ENCODE results near the gene ZNF397.

The ZNF397 gene

DNA sequence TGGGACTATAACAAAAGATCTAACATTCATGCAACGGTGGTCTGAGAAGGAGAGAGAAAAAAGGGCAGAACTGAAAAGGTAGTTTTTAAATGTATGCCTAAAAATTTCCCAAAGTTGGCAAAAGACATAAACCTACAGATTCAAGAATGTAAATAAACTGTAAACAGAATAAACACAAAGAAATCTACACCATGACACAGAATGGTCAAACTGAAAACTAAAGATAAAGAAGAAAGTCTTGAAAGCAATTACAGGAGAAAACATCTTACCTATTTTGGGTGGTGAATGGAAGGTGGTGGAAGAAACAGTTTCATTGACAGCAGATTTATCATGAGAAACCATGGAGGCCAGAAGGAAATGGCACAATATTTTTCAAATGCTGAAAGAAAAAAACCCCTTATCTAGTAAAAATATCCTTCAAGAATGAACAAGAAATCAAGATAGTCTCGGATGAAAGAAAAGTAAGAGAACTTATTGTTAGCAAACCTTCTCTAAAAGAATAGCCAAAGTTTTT lies 35.6 kb upstream of the ZNF397 start:
- TF ChIP-seq, protein P1, sequence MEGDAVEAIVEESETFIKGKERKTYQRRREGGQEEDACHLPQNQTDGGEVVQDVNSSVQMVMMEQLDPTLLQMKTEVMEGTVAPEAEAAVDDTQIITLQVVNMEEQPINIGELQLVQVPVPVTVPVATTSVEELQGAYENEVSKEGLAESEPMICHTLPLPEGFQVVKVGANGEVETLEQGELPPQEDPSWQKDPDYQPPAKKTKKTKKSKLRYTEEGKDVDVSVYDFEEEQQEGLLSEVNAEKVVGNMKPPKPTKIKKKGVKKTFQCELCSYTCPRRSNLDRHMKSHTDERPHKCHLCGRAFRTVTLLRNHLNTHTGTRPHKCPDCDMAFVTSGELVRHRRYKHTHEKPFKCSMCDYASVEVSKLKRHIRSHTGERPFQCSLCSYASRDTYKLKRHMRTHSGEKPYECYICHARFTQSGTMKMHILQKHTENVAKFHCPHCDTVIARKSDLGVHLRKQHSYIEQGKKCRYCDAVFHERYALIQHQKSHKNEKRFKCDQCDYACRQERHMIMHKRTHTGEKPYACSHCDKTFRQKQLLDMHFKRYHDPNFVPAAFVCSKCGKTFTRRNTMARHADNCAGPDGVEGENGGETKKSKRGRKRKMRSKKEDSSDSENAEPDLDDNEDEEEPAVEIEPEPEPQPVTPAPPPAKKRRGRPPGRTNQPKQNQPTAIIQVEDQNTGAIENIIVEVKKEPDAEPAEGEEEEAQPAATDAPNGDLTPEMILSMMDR (IDR thresholded peaks at IDR 0.05), result no peak

DNA sequence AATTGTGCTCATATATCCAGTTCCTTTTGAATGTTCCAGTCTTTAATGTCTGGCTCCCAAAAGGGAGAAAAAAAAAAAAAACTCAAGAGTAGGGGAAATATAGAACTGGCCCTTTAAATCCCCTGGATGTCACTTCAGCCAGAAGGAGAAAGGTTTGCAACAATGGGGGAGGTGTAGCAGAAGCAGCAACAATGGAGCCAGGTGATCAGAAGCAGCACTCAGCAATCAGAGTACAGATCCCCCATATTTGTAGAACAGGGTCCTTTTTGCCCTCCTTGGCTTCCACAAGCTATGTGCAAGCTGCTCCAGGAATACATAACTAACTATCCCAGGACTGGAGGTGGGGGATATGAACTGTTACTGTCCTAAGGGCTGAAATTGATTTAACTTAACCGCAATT lies 25.8 kb upstream of the ZNF397 start:
- TF ChIP-seq, protein P1 (IDR thresholded peaks at IDR 0.05), result no peak

DNA sequence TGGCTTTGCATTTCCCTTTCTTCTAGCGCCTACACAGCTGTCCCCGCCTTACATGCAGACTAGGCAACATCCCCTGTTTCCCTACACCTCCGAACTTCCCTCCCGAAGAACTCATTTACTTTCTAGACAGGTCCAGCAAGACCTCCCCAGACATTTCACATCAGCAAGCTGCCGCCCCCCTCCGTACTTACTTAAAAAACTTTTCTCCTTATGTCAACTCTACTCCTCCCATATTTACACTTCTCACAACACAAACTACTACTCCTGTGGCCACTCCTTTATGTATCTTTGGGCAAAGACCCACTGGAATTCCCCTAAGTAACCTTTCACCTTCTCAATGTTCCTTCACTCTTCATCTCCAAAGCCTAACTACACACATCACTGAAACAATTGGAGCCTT lies 20.4 kb upstream of the ZNF397 start:
- TF ChIP-seq, protein P1 (IDR thresholded peaks at IDR 0.05), result no peak

DNA sequence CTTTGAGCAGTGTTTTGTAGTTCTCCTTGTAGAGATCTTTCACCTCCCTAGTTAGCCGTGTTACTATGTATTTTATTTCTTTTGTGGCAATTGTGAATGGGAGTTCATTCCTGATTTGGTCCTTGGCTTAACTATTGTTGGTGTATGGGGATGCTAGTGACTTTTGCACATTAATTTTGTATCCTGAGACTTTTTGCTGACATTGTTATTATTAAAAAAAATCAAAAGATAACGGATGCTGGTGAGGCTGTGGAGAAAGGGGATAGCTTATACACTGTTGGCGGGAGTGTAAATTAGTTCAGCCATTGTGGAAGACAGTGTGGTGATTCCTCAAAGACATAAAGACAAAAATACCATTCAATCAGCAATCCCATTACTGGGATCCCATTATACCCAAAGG lies 17.0 kb upstream of the ZNF397 start:
- TF ChIP-seq, protein P1 (IDR thresholded peaks at IDR 0.05), result no peak

DNA sequence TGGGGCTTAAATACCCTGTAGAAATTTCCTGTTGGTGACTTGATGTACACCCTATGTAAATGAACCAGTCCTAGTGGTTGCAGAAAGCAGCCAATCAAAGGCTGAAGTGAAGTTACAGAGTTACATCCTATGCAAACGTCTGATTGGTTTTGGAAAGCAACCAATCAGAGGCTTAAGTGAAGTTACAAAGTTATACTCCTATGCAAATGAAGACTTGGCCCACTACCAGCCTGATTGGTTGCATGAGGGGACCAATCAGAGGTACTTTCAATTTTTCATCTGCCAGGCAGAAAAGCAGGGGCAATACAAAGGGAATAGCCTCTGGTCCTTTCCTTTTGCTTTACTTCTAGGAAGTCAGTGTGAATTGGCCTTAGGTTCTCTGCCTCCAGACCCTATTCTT lies 13.6 kb upstream of the ZNF397 start:
- TF ChIP-seq, protein P1 (IDR thresholded peaks at IDR 0.05), result no peak

DNA sequence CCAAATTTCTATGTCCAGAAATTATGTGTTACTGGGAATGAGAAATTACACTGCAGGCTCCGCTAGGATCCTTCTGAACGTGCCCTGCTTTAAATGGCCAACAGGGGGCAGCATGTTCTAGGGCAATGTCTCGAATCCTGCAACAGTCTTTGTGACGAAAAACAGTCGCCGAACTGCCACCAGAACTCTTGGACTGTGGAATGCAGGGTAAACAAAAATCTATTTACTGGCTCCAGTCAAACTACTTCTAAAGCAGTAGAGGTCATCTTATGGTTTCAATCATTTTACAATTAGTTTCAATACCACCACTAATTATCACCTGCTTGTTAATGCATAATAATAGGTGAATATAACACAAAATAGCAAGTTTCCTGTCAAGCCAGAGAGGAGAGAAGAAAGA lies 9.8 kb upstream of the ZNF397 start:
- TF ChIP-seq, protein P1 (IDR thresholded peaks at IDR 0.05), result peak; percentile 85

DNA sequence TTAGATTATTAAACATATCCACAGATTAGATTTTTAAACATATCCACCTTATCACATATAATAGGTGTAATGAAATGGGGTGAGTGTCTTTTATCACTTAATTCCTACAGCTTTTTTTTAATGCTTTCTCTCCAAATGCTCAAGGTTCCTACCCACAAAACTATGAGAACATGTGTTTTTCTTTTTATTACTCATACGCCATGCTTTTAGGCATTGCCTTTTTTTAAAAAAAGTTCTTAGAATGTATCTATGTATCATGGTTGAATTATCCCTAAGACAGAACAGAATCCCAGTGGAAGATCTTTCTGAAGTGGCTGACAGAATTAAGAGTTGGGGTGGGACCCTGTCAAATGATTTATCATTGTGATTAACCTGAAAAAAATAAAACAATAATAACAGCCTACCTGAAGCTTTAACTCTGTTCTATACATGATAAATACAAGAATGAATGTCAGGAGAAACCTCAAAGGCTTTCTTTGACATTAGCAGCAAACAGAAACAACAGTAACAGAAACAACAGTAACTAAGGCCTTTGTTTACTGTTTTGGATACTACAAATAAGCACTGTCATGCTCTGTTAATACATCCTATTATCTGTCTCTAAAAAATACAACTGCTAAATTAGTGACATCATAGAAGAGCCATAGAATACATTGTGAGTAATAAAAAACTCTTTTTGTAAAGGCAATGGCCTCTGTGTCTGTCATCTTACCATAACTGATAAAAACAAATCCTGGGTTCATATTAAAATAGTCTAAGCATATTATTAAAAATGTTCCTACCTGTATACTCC lies 4.1 kb upstream of the ZNF397 start:
- TF ChIP-seq, protein P1 (IDR thresholded peaks at IDR 0.05), result no peak

All from LNCAP (cell line).